Mucosa of rectum (tissue), 2 donors: ENCODE data around the gene RPL29.
"Not testable (repeated sequence)": the region's sequence is repeated elsewhere in the genome, so short reads cannot be mapped to it uniquely, and the experiment has no call there.

ENCODE experiments used
- H3K27ac ChIP-seq, 2 donors: one replicate each; pipeline ENCODE4 v1.7.0; 2013; ENCODE audit warnings: inconsistent platforms in 2 of 2, low read depth in 2 of 2, low read length in 2 of 2
- H3K27me3 ChIP-seq, 2 donors: one replicate each; pipeline ENCODE4 v1.7.0; 2013; ENCODE audit warnings: low read length in 2 of 2; ENCODE audit not compliant: control insufficient read depth in 2 of 2, insufficient read depth in 2 of 2
- H3K36me3 ChIP-seq, 2 donors: one replicate each; pipeline ENCODE4 v1.7.0; 2013; ENCODE audit warnings: low read length in 2 of 2; ENCODE audit not compliant: control insufficient read depth in 2 of 2, insufficient read depth in 2 of 2
- H3K4me1 ChIP-seq, 2 donors: one replicate each; pipeline ENCODE4 v1.7.0; 2013; ENCODE audit warnings: low read length in 2 of 2, mild to moderate bottlenecking in 1 of 2; ENCODE audit not compliant: control insufficient read depth in 2 of 2, insufficient read depth in 2 of 2
- H3K4me3 ChIP-seq, 2 donors: one replicate each; pipeline ENCODE4 v1.7.0; 2013; ENCODE audit warnings: low read length in 2 of 2
- H3K9ac ChIP-seq, 2 donors: one replicate each; pipeline ENCODE4 v1.7.0; 2013; ENCODE audit warnings: low read length in 2 of 2, low read depth in 1 of 2, mild to moderate bottlenecking in 1 of 2
- H3K9me3 ChIP-seq, 2 donors: one replicate each; pipeline ENCODE4 v1.7.0; 2013; ENCODE audit warnings: low read length in 2 of 2; ENCODE audit not compliant: control insufficient read depth in 2 of 2
- donor health status: healthy.
- donor health status: Normal muscosa, but diverticular disease.

Gene RPL29

DNA sequence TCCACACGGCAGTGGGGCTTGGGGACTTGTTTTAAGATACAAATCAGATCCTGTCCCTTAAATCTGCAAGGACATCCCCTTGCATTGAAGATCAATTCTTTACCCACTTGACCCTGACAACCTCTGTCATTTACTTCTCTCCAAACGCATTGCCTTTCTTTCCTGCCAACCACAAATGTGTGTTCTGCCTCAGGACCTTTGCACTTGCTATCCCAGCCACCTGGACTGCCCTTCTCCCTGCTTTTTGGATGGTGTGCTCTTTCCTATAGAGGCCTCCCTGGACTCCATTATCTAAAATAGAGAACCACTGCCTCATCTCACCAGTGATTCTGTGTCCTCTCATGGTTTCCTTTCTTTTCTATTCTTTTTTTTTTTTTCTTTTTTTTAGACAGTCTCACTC lies 1.5 kb upstream of the RPL29 start:
- no peak overlapping the region for H3K9ac ChIP-seq
- peaks cover 13% of the 10 kb centered on the region in 2 donors for H3K4me1 ChIP-seq
- no peak overlapping the region for H3K27ac ChIP-seq
- no peaks in the 10 kb centered on the region for H3K27me3 ChIP-seq
- peaks cover 15 to 18% of the 10 kb centered on the region in 2 donors for H3K36me3 ChIP-seq
- no peaks in the 10 kb centered on the region for H3K9me3 ChIP-seq
- no peak overlapping the region for H3K4me3 ChIP-seq

DNA sequence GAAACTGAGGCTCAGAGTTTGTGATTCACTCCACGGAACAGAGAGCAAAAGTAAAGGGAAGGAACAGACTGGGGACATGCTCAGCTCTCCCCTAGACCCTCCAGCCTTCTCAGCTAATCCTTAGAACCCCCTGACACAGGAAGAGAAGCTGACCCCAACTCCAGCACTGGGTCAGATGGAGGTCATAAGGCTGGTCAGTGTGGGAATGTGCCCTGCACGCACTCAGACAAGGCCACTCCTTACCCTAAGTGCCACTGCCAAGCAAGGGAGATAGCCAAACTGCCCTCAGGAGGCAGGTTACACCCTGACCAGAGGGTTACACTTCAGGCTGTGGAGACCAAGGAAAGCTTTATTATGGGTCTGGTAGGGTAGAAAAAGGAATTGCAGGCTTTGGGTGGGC lies 1.2 kb downstream of the RPL29 start:
- H3K27ac ChIP-seq, result no peak overlapping the region
- peak overlapping the region; percentile 83 to 100 for H3K4me3 ChIP-seq
- peak overlapping the region; percentile 91 to 99 for H3K9ac ChIP-seq
- H3K36me3 ChIP-seq, result peaks cover 15 to 18% of the 10 kb centered on the region in 2 donors
- peaks cover 9 to 11% of the 10 kb centered on the region in 2 donors for H3K4me1 ChIP-seq
- H3K9me3 ChIP-seq, result no peaks in the 10 kb centered on the region
- H3K27me3 ChIP-seq, result no peaks in the 10 kb centered on the region

DNA sequence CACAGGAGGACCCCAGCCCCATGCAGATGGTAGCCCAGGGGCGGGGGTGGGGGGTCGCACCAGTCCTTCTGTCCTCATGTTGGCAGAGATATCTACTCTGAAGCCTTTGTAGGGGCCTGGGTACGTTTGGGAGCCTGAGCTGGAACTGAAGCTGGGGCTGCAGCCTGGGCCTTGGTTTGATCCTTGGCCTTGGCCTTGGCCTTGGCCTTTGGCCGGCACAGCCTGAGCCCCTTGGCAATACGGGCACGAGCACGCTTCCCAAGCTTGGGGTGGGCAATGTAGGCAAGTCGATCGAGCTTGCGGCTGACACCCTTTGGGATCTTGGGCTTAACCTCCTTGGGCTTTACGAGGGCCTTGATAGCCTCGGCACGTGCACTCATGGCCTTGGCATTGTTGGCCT lies 2.0 kb downstream of the RPL29 start:
- Histone ChIP-seq H3K4me1 (peaks cover 9 to 11% of the 10 kb centered on the region in 2 donors), H3K36me3 (peaks cover 17 to 18% of the 10 kb centered on the region in 2 donors)
- not testable (repeated sequence) for H3K4me3 ChIP-seq, H3K9ac ChIP-seq, H3K27ac ChIP-seq, H3K9me3 ChIP-seq, H3K27me3 ChIP-seq

DNA sequence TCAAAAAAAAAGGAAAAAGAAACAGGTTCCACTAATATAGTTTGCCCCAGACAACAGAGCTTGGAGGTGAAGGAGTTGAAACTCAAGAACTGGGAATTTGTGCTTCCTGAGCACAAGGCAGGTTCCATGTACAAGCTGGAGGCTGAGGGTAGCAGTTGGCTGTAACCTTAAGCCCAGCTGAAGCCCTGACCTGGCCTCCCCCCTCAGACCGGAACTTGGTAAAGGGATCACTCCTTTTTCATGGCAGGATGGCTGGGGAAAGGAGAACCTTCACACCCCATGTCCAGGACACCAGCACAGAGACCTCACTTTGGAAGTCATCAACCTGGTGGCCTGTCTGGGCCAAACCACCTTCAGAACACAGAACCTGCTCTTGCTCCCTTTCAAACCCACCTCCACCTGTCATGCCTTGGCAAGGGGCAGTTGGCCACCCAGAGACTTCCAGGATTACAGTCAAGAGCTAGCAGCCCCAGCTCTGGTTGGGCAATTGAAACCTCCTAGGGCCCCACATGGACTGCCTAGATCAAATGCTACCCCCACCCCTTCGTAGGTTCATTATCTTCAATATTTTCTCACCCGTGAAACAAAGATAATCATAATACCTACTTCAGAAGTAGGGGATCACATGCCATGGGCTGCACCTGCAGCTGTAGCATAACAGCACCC lies 3.5 kb downstream of the RPL29 start:
- no peak overlapping the region for H3K4me3 ChIP-seq
- peaks cover 18% of the 10 kb centered on the region in 2 donors for H3K36me3 ChIP-seq
- no peak overlapping the region for H3K9ac ChIP-seq
- H3K27me3 ChIP-seq, result no peaks in the 10 kb centered on the region
- no peak overlapping the region for H3K27ac ChIP-seq
- H3K4me1 ChIP-seq, result peaks cover 10 to 11% of the 10 kb centered on the region in 2 donors
- no peaks in the 10 kb centered on the region for H3K9me3 ChIP-seq

DNA sequence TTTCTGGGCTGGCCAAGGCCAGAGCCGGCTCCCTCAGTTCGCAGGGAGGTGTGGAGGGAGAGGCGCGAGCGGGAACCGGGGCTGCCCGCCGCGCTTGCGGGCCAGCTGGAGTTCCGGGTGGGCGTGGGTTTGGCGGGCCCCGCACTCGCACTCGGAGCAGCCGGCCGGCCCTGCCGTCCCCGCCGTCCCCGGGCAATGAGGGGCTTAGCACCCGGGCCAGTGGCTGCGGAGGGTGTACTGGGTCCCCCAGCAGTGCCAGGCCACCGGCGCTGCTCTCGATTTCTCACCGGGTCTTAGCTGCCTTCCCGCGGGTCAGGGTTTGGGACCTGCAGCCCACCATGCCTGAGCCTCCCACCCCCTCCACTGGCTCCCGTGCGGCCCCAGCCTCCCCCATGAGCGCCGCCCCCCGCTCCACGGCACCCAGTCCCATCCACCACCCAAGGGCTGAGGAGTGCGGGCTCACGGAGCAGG lies 5.2 kb downstream of the RPL29 start:
- Histone ChIP-seq H3K36me3 (peaks cover 18% of the 10 kb centered on the region in 2 donors), H3K4me1 (peaks cover 21 to 26% of the 10 kb centered on the region in 2 donors)
- not testable (repeated sequence) for H3K27me3 ChIP-seq, H3K9ac ChIP-seq, H3K27ac ChIP-seq, H3K9me3 ChIP-seq, H3K4me3 ChIP-seq

DNA sequence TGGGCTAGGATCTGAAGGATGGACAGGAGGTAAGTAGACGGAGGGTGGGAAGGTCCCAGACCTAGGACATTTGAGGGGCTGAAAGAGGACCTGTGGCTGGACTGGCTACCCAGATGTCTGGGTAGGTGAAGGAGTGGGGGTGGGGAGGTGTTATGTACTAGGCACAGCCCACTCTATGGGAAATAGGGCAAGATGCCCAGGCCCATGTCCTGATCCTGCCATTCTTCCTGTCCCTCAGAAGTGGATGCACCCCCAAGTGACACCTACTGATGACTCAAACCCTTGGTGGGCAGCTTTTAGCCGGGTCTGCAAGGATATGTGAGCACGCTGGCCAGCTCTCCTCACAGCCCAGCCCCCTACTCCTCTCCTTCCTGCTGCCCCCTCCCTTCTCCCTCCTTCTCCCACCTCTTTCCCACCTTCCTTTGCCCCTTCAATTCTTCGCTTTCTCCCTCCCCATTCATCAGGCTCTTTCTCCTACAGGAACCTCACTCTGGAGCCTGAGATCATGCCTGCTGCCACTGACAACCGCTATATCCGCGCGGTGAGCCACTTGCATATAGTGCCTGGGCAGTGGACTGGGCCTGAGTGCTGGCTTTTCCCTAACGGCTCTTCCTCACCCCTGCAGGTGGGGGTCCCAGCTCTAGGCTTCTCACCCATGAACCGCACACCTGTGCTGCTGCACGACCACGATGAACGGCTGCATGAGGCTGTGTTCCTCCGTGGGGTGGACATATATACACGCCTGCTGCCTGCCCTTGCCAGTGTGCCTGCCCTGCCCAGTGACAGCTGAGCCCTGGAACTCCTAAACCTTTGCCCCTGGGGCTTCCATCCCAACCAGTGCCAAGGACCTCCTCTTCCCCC lies 7.2 kb downstream of the RPL29 start:
- no peak overlapping the region for H3K9ac ChIP-seq
- no peaks in the 10 kb centered on the region for H3K9me3 ChIP-seq
- no peaks in the 10 kb centered on the region for H3K27me3 ChIP-seq
- H3K4me1 ChIP-seq, result peaks cover 24 to 27% of the 10 kb centered on the region in 2 donors
- no peak overlapping the region for H3K4me3 ChIP-seq
- H3K27ac ChIP-seq, result no peak overlapping the region
- H3K36me3 ChIP-seq, result peaks cover 7 to 8% of the 10 kb centered on the region in 2 donors

DNA sequence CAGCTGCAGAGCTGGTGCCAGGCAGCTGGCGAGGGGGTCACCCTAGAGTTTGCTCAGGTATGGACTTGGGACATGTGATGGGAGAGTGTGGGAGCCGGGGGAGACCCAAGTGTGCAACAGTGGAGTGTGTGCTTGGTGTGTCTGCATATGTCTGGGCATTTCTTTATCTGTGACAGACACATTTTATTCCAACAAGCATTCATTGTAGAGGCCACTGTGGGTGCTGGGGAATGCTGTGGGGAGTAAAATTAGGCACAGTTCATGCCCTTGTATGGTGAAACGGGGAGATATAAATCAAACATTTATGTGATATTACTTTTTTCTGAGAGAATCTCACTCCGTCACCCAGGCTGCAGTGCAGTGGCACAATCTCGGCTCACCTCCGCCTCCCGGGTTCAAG lies 8.1 kb downstream of the RPL29 start:
- no peak overlapping the region for H3K9ac ChIP-seq
- no peak overlapping the region for H3K27ac ChIP-seq
- H3K4me3 ChIP-seq, result no peak overlapping the region
- H3K27me3 ChIP-seq, result no peaks in the 10 kb centered on the region
- H3K9me3 ChIP-seq, result no peaks in the 10 kb centered on the region
- H3K36me3 ChIP-seq, result peaks cover 1 to 4% of the 10 kb centered on the region in 2 donors
- H3K4me1 ChIP-seq, result peaks cover 28 to 30% of the 10 kb centered on the region in 2 donors

DNA sequence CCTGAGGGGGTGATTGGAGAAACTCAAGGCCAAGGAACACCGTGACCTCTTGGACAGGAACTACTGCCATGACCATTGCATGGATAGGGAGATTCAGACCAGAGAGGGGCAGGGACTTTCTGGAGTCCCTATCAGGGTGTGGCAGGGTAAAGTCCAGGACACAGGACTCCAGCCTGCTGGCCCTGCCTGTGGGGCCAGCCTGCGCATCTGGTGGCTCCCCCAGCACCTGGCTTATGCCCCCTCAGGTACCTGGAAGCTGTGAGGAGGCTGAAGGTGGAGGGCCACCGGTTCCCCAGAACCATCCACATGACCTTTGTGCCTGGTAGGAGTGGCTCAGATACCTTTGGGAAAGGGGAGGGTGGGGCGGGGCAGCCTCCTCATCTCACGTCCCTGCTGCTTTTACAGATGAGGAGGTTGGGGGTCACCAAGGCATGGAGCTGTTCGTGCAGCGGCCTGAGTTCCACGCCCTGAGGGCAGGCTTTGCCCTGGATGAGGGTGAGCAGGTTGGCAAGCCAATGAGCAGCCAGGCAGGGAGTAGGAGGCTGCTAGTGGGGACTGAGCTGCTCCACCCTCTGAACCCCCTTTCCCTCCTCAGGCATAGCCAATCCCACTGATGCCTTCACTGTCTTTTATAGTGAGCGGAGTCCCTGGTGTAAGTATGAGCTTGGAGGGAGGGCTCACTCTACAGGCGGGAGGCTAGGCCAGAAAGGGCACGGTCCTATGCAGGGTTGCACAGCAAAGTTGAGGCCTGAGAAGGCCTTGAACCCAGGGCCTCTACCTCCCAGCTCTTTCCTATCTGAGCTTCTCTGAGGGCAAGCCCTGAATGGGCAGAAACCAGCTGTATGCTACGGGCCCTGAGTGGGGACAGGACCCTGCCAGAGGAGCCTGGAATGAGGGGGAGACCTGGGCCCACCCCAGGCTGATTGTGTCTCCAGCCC lies 9.4 kb downstream of the RPL29 start:
- Histone ChIP-seq H3K9me3 (no peaks in the 10 kb centered on the region), H3K27ac (peak overlapping the region; percentile 61 to 73), H3K9ac (peak overlapping the region in 1 of 2 donors; percentile 36), H3K27me3 (no peaks in the 10 kb centered on the region), H3K4me1 (peaks cover 37 to 38% of the 10 kb centered on the region in 2 donors), H3K36me3 (peaks cover 0 to 3% of the 10 kb centered on the region in 2 donors), H3K4me3 (peak overlapping the region in 1 of 2 donors; percentile 28)

DNA sequence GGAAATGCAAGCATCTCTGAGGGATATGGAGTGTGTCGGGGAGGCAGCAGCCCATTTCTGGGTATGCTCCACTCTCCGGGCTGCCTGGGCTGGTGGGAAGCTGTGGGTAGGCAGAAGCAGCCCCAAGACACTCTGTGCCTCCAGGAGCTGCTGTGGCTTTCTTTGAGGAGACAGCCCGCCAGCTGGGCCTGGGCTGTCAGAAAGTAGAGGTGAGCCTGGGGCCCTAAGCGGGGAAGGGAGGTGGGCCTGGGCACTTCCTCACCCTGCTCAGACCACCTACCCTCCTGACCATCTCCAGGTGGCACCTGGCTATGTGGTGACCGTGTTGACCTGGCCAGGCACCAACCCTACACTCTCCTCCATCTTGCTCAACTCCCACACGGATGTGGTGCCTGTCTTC lies 10.6 kb downstream of the RPL29 start:
- no peak overlapping the region for H3K9ac ChIP-seq
- H3K4me1 ChIP-seq, result peaks cover 44 to 45% of the 10 kb centered on the region in 2 donors
- H3K27me3 ChIP-seq, result no peaks in the 10 kb centered on the region
- H3K27ac ChIP-seq, result peak overlapping the region in 1 of 2 donors; percentile 61
- no peaks in the 10 kb centered on the region for H3K9me3 ChIP-seq
- peaks cover 0 to 3% of the 10 kb centered on the region in 2 donors for H3K36me3 ChIP-seq
- H3K4me3 ChIP-seq, result no peak overlapping the region
